HG03066 (cell line): ENCODE measurements around the gene RAMP1.

Experiments used
- ATAC-seq: cut with Tn5 transposase; IDR thresholded peaks from one replicate; pipeline ENCODE4 v1.9.1; 2021; ENCODE audit warnings: low read depth; ENCODE audit not compliant: unreplicated experiment

Gene RAMP1

GRCh38 chr2:237876061-237876526 lies 16.7 kb downstream of the RAMP1 start:
- no peak for ATAC-seq

- ATAC-seq: no peak
Measured at GRCh38 chr2:237876532-237876931, 17.1 kb downstream of the RAMP1 start.

- no peak for ATAC-seq
Measured at GRCh38 chr2:237876951-237877491, 17.6 kb downstream of the RAMP1 start.

- ATAC-seq: no peak
Measured at GRCh38 chr2:237877576-237878307, 18.3 kb downstream of the RAMP1 start.

GRCh38 chr2:237878321-237879057 lies 19.1 kb downstream of the RAMP1 start:
- ATAC-seq: no peak

- ATAC-seq: no peak
Measured at GRCh38 chr2:237879058-237879430, 19.6 kb downstream of the RAMP1 start.

- no peak for ATAC-seq
Measured at GRCh38 chr2:237879991-237880560, 20.7 kb downstream of the RAMP1 start.

GRCh38 chr2:237882510-237883481 lies 23.4 kb downstream of the RAMP1 start:
- no peak for ATAC-seq

- ATAC-seq: no peak
Measured at GRCh38 chr2:237883951-237884446, 24.6 kb downstream of the RAMP1 start.

- no peak for ATAC-seq
Measured at GRCh38 chr2:237884681-237885080, 25.3 kb downstream of the RAMP1 start.

- no peak for ATAC-seq
Measured at GRCh38 chr2:237885111-237885930, 25.9 kb downstream of the RAMP1 start.

GRCh38 chr2:237885931-237886684 lies 26.7 kb downstream of the RAMP1 start:
- ATAC-seq: no peak

GRCh38 chr2:237886685-237887481 lies 27.5 kb downstream of the RAMP1 start:
- no peak for ATAC-seq

GRCh38 chr2:237888389-237888788 lies 29.0 kb downstream of the RAMP1 start:
- ATAC-seq: no peak

GRCh38 chr2:237889016-237889415 lies 29.6 kb downstream of the RAMP1 start:
- no peak for ATAC-seq

GRCh38 chr2:237889811-237890210 lies 30.4 kb downstream of the RAMP1 start:
- no peak for ATAC-seq

GRCh38 chr2:237892478-237892877 lies 33.1 kb downstream of the RAMP1 start:
- no peak for ATAC-seq
